HG03442 (cell line): ENCODE measurements around the gene FLYWCH2.
"Not testable (repeated sequence)": the region's sequence is repeated elsewhere in the genome, so short reads cannot be mapped to it uniquely, and the experiment has no call there.

Source experiments
- ATAC-seq: cut with Tn5 transposase; IDR thresholded peaks from one replicate; pipeline ENCODE4 v1.9.1; 2021; ENCODE audit warnings: mild to moderate bottlenecking, moderate library complexity; ENCODE audit not compliant: unreplicated experiment

Gene FLYWCH2

GRCh38 chr16:2881783-2882649 lies 999 bp upstream of the FLYWCH2 start:
- ATAC-seq, result peak; percentile 11

- peak; percentile 5 for ATAC-seq
These were observed 468 bp downstream of the FLYWCH2 start for GRCh38 chr16:2883458-2883908.

GRCh38 chr16:2884041-2884451 lies 1.0 kb downstream of the FLYWCH2 start:
- ATAC-seq, result no peak

GRCh38 chr16:2894231-2894630 lies 11.2 kb downstream of the FLYWCH2 start:
- ATAC-seq, result no peak

- ATAC-seq, result no peak
These were observed 12.8 kb downstream of the FLYWCH2 start for GRCh38 chr16:2895813-2896212.

- no peak for ATAC-seq
These were observed 13.5 kb downstream of the FLYWCH2 start for GRCh38 chr16:2896480-2897010.

GRCh38 chr16:2897110-2897509 lies 14.1 kb downstream of the FLYWCH2 start:
- ATAC-seq, result no peak

GRCh38 chr16:2898831-2899563 lies 16.0 kb downstream of the FLYWCH2 start:
- no peak for ATAC-seq

GRCh38 chr16:2899564-2900072 lies 16.6 kb downstream of the FLYWCH2 start:
- no peak for ATAC-seq

GRCh38 chr16:2900526-2901075 lies 17.6 kb downstream of the FLYWCH2 start:
- ATAC-seq, result no peak

- no peak for ATAC-seq
These were observed 19.5 kb downstream of the FLYWCH2 start for GRCh38 chr16:2902337-2903130.

- peak; percentile 42 for ATAC-seq
These were observed 21.3 kb downstream of the FLYWCH2 start for GRCh38 chr16:2904100-2904921.

- ATAC-seq, result peak; percentile 1
These were observed 21.9 kb downstream of the FLYWCH2 start for GRCh38 chr16:2904922-2905240.

- peak; percentile 66 for ATAC-seq
These were observed 22.4 kb downstream of the FLYWCH2 start for GRCh38 chr16:2905241-2905987.

- ATAC-seq, result no peak
These were observed 23.0 kb downstream of the FLYWCH2 start for GRCh38 chr16:2905988-2906387.

GRCh38 chr16:2907084-2907753 lies 24.2 kb downstream of the FLYWCH2 start:
- not testable (repeated sequence) for ATAC-seq

- no peak for ATAC-seq
These were observed 27.5 kb downstream of the FLYWCH2 start for GRCh38 chr16:2910441-2910969.
